HCT116 (cell line): ENCODE data around the gene SPTLC3. TPM values are rescaled to one million over a fixed set of nuclear protein-coding genes. Genes with fewer than 3 reads are reported as not detected.

Source experiments
- ATAC-seq: fragments of 200-7000 bp; cut with Tn5 transposase; 2 replicates; pipeline ENCODE4 v1.9.1; 2020; ENCODE audit warnings: mild to moderate bottlenecking, moderate library complexity
- BruUV-seq: library from RNA; stranded (reverse); fragments of 400-500 nt; replicated peaks from 2 replicates; lab custom pipeline; 2021; lab: Mats Ljungman, UMichigan
- CTCF ChIA-PET: fragments of 300-600 bp; sonication (Branson Sonifier 250); formaldehyde crosslinking; loops from one replicate; lab custom pipeline; 2021; ENCODE audit warnings: antibody characterized with exemption; lab: Charles Lee
- POLR2A ChIA-PET: fragments of 300-600, 350-600 bp; sonication (Branson Sonifier 250); formaldehyde crosslinking; loops from one replicate; lab custom pipeline; 2021; ENCODE audit warnings: antibody characterized with exemption; lab: Charles Lee
- RAD21 ChIA-PET, 2 experiments: fragments of 300-600 bp; sonication (Branson Sonifier 250); formaldehyde crosslinking; loops; one replicate each; lab custom pipeline; 2023; ENCODE audit warnings: low total read pairs in 2 of 2; ENCODE audit not compliant: uncharacterized antibody in 2 of 2, unreplicated experiment in 2 of 2, low non-redundant PET in 1 of 2; lab: Charles Lee
- DNase-seq: peaks from one replicate; pipeline ENCODE4 v3.0.0-alpha.2; 2010; ENCODE audit warnings: low read depth, low spot score
- H2AFZ ChIP-seq: fragments of 200-600 bp; shearing (Covaris generic), sonication (generic); 2 replicates; pipeline ENCODE4 v1.6.1; 2017; ENCODE audit warnings: low read depth, mixed run types, mixed read lengths, antibody characterized with exemption, low read length; ENCODE audit not compliant: poor library complexity, severe bottlenecking
- H3K27ac ChIP-seq: 2 replicates; pipeline ENCODE4 v1.5.1; 2012; ENCODE audit warnings: low read depth, low read length
- H3K27me3 ChIP-seq: fragments of 200-600 bp; sonication (generic); 2 replicates; pipeline ENCODE4 v1.6.1; 2016; ENCODE audit warnings: mixed run types, low read length, mixed read lengths; ENCODE audit not compliant: insufficient read depth
- H3K36me3 ChIP-seq, 2 experiments: fragments of 200-500 bp in 1 of 2; fragments of 200-600 bp in 1 of 2; sonication (Bioruptor generic) in 1 of 2; sonication (generic) in 1 of 2; 2 replicates each; pipeline versions ENCODE4 v1.5.1 to v1.6.1; 2014 to 2016; ENCODE audit warnings: low read length in 2 of 2, inconsistent platforms in 1 of 2, mixed read lengths in 1 of 2, mixed run types in 1 of 2; ENCODE audit not compliant: insufficient read depth in 2 of 2, control insufficient read depth in 1 of 2
- H3K4me1 ChIP-seq, 2 experiments: fragments of 200-600 bp in 1 of 2; sonication (generic) in 1 of 2; 2 replicates each; pipeline versions ENCODE4 v1.5.1 to v1.6.1; 2012 to 2017; ENCODE audit warnings: low read length in 2 of 2, inconsistent platforms in 1 of 2, mild to moderate bottlenecking in 1 of 2, mixed read lengths in 1 of 2, mixed run types in 1 of 2, moderate library complexity in 1 of 2; ENCODE audit not compliant: insufficient read depth in 2 of 2, control insufficient read depth in 1 of 2
- H3K4me2 ChIP-seq: fragments of 200-600 bp; sonication (generic); 2 replicates; pipeline ENCODE4 v1.6.1; 2017; ENCODE audit warnings: mixed run types, low read length, mixed read lengths
- H3K4me3 ChIP-seq, 2 experiments: fragments of 200-600 bp in 1 of 2; sonication (generic) in 1 of 2; replicated peaks in 1 of 2; 2 replicates each; pipeline ENCODE4 v1.5.1; 2011 to 2016; ENCODE audit warnings: low read length in 2 of 2, control low read depth in 1 of 2, low read depth in 1 of 2, mild to moderate bottlenecking in 1 of 2, mixed read lengths in 1 of 2, mixed run types in 1 of 2
- H3K79me2 ChIP-seq: fragments of 200-600 bp; sonication (generic); 2 replicates; pipeline ENCODE4 v1.6.1; 2017; ENCODE audit warnings: mild to moderate bottlenecking, mixed run types, low read length, moderate library complexity, mixed read lengths; ENCODE audit not compliant: insufficient read depth
- H3K9ac ChIP-seq: fragments of 200-600 bp; sonication (generic); 2 replicates; pipeline ENCODE4 v1.6.1; 2016; ENCODE audit warnings: low read length, mixed read lengths
- H3K9me2 ChIP-seq: fragments of 200-600 bp; sonication (generic), shearing (Covaris generic); 2 replicates; pipeline ENCODE4 v1.6.1; 2017; ENCODE audit warnings: mixed run types, mild to moderate bottlenecking, moderate library complexity; ENCODE audit not compliant: insufficient read depth
- H3K9me3 ChIP-seq, 2 experiments: fragments of 200-500 bp in 1 of 2; fragments of 200-600 bp in 1 of 2; sonication (Bioruptor generic) in 1 of 2; sonication (generic) in 1 of 2; 2 replicates each; pipeline ENCODE4 v1.6.1; 2014 to 2017; ENCODE audit warnings: low read length in 2 of 2, mixed read lengths in 2 of 2, inconsistent platforms in 1 of 2, low read depth in 1 of 2, mild to moderate bottlenecking in 1 of 2, mixed run types in 1 of 2, moderate library complexity in 1 of 2; ENCODE audit not compliant: control insufficient read depth in 1 of 2, insufficient read depth in 1 of 2
- H4K20me1 ChIP-seq: fragments of 200-600 bp; sonication (generic), shearing (Covaris generic); 2 replicates; pipeline ENCODE4 v1.6.1; 2017; ENCODE audit warnings: mixed run types, mild to moderate bottlenecking, moderate library complexity; ENCODE audit not compliant: insufficient read depth
- CBX3 ChIP-seq: IDR thresholded peaks from 2 replicates; pipeline ENCODE4 v1.6.1; 2012; ENCODE audit warnings: low read depth
- ELF1 ChIP-seq: IDR thresholded peaks from 2 replicates; pipeline ENCODE4 v1.6.1; 2012; ENCODE audit warnings: low read depth, borderline replicate concordance
- EZH2 ChIP-seq: fragments of 200-600 bp; sonication (generic); IDR thresholded peaks from 2 replicates; pipeline ENCODE4 v1.6.1; 2017; ENCODE audit warnings: antibody characterized with exemption, mixed run types
- EZH2phosphoT487 ChIP-seq: fragments of 200-600 bp; IDR thresholded peaks from 2 replicates; pipeline ENCODE4 v1.6.1; 2018; ENCODE audit warnings: antibody characterized with exemption, borderline replicate concordance
- JUND ChIP-seq: IDR thresholded peaks from 2 replicates; pipeline ENCODE4 v1.6.1; 2012
- POLR2A ChIP-seq: IDR thresholded peaks from 2 replicates; pipeline ENCODE4 v1.7.0; 2011; ENCODE audit warnings: borderline replicate concordance; ENCODE audit not compliant: insufficient read depth, insufficient read length; ENCODE audit errors: extremely low read depth
- SIN3A ChIP-seq: IDR thresholded peaks from 2 replicates; pipeline ENCODE4 v1.6.1; 2012; ENCODE audit warnings: low read depth
- SP1 ChIP-seq: IDR thresholded peaks from 2 replicates; pipeline ENCODE4 v1.6.1; 2012; ENCODE audit warnings: low read depth
- SRF ChIP-seq: IDR thresholded peaks from 2 replicates; pipeline ENCODE4 v1.6.1; 2012; ENCODE audit warnings: low read depth
- YY1 ChIP-seq: IDR thresholded peaks from 2 replicates; pipeline ENCODE4 v1.6.1; 2011; ENCODE audit warnings: low read length, low read depth, moderate library complexity, mild to moderate bottlenecking; ENCODE audit not compliant: insufficient replicate concordance; ENCODE audit errors: extremely low read depth
- ZFX ChIP-seq: fragments of 450-650 bp; IDR thresholded peaks from 2 replicates; pipeline ENCODE4 v1.6.1; 2017
- ZNF274 ChIP-seq: fragments of 200-500 bp; sonication (Bioruptor generic); IDR thresholded peaks from 2 replicates; pipeline ENCODE4 v1.6.1; 2014; ENCODE audit warnings: mild to moderate bottlenecking, low read depth, low read length, inconsistent platforms
- intact Hi-C: fragments of 100-400 bp; cut with micrococcal nuclease; formaldehyde crosslinking; loops from 2 replicates; pipeline ENCODE4 v1.10.0; 2022
- total RNA-seq: library from RNA; stranded (reverse); gene quantifications from one replicate; pipeline ENCODE4 v1.2.1, GENCODE V29; 2021; ENCODE audit not compliant: unreplicated experiment
- TF ChIP-seq, protein P1 (sequence below): IDR thresholded peaks from 2 replicates; pipeline ENCODE4 v1.6.1; 2012
- TF ChIP-seq, protein P2 (sequence below): IDR thresholded peaks from 2 replicates; pipeline ENCODE4 v1.6.1; 2012
- TF ChIP-seq, protein P3 (sequence below), 3 experiments: fragments of 200-600 bp in 1 of 3; sonication (generic) in 1 of 3; IDR thresholded peaks in 2 of 3; conservative IDR thresholded peaks in 1 of 3; 2 replicates each; pipeline ENCODE4 v1.5.1; 2012 to 2017; ENCODE audit warnings: low read depth in 2 of 3, low read length in 2 of 3, antibody characterized with exemption in 1 of 3, borderline replicate concordance in 1 of 3, control low read depth in 1 of 3, mild to moderate bottlenecking in 1 of 3, mixed read lengths in 1 of 3, mixed run types in 1 of 3, moderate library complexity in 1 of 3; ENCODE audit not compliant: insufficient read depth in 1 of 3
- TF ChIP-seq, protein P4 (sequence below): IDR thresholded peaks from 2 replicates; pipeline ENCODE4 v1.6.1; 2011; ENCODE audit warnings: mild to moderate bottlenecking, low read length, moderate library complexity; ENCODE audit not compliant: insufficient replicate concordance; ENCODE audit errors: extremely low read depth

The SPTLC3 gene
- total RNA-seq, 1 experiment from 2014 or later: not detected

GRCh38 chr20:12978126-12978394 is 30.7 kb upstream of the SPTLC3 start:
- Histone ChIP-seq H3K9ac (no peak overlapping the region), H3K36me3 (no peaks in the 10 kb centered on the region), H3K9me2 (no peaks in the 10 kb centered on the region), H3K27ac (no peak overlapping the region), H3K4me1 (no peaks in the 10 kb centered on the region), H2AFZ (no peak overlapping the region), H3K27me3 (no peaks in the 10 kb centered on the region), H3K4me2 (no peak overlapping the region), H4K20me1 (no peaks in the 10 kb centered on the region), H3K4me3 (no peak overlapping the region), H3K79me2 (no peaks in the 10 kb centered on the region), H3K9me3 (no peaks in the 10 kb centered on the region)
- intact Hi-C loops: no loop called here
- DNase-seq (no peak), ATAC-seq (no peak)
- BruUV-seq: no TSS peak
- ChIA-PET RAD21 (no interaction called here), POLR2A (no interaction called here), CTCF (no interaction called here)
- TF ChIP-seq SP1: no peak
- TF ChIP-seq, protein P1, sequence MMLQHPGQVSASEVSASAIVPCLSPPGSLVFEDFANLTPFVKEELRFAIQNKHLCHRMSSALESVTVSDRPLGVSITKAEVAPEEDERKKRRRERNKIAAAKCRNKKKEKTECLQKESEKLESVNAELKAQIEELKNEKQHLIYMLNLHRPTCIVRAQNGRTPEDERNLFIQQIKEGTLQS: no peak
- TF ChIP-seq, protein P2, sequence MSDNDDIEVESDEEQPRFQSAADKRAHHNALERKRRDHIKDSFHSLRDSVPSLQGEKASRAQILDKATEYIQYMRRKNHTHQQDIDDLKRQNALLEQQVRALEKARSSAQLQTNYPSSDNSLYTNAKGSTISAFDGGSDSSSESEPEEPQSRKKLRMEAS: no peak

DNA sequence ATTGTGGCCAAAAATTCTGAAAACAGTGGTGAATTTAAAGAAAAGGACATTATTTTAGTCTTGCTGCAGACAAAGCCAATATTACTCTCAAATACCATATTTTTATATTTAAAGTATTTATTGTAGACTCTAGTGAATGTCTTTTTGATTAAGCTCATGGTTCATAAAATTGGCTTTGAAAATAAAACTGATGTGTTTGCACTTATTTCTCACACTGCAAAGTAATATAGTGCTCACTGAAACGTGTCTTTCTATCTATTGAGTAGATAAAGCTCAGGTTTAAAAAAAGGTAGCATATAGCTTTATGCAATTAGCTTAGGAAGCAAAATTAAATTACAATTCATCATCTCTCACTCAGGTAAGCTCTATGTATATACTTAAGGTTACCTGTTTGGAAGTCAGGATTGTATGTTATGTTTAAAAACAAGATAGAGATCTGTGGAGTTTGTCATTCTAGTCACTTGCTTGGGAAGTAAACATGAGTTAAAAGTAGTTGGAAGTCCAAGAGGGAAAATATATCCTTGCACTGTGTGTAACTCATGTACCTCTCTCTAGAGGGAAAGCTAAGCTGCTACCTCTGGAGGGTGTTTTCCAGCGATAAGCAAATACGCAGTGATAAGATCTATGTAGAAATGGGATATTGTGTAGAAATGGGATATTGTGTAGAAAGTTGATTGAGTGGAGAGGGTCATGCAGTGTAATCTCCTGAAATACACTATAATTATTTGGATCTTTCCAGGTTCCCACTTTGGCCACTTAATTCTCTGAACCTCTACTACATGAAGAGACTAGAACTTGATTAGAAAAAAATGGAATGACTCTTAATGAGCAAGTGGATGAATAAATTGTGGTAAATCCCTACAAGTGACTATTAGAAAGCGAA is 29.9 kb upstream of the SPTLC3 start:
- no peaks in the 10 kb centered on the region for H3K9me2 ChIP-seq
- H3K4me1 ChIP-seq: no peaks in the 10 kb centered on the region
- CTCF ChIA-PET: interaction anchor here (0.6 kb wide), 1 partner anchor 8 kb away, joined by 3 read pairs; no protein-coding TSS in a partner anchor
- no peaks in the 10 kb centered on the region for H3K79me2 ChIP-seq
- no peak overlapping the region for H3K4me2 ChIP-seq
- H3K4me3 ChIP-seq: no peak overlapping the region
- no TSS peak for BruUV-seq
- intact Hi-C loops: no loop called here
- no peak for DNase-seq
- no peak for TF ChIP-seq EZH2
- TF ChIP-seq YY1: no peak
- no peak for TF ChIP-seq SP1
- TF ChIP-seq, protein P3, sequence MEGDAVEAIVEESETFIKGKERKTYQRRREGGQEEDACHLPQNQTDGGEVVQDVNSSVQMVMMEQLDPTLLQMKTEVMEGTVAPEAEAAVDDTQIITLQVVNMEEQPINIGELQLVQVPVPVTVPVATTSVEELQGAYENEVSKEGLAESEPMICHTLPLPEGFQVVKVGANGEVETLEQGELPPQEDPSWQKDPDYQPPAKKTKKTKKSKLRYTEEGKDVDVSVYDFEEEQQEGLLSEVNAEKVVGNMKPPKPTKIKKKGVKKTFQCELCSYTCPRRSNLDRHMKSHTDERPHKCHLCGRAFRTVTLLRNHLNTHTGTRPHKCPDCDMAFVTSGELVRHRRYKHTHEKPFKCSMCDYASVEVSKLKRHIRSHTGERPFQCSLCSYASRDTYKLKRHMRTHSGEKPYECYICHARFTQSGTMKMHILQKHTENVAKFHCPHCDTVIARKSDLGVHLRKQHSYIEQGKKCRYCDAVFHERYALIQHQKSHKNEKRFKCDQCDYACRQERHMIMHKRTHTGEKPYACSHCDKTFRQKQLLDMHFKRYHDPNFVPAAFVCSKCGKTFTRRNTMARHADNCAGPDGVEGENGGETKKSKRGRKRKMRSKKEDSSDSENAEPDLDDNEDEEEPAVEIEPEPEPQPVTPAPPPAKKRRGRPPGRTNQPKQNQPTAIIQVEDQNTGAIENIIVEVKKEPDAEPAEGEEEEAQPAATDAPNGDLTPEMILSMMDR (IDR thresholded peaks at IDR 0.05 in 2 of 3, conservative IDR thresholded peaks at IDR 0.05 in 1 of 3; ENCODE audit: borderline replicate concordance in 1 of 3, insufficient read depth in 1 of 3, low read depth in 2 of 3, low read length in 2 of 3): no peak
- TF ChIP-seq SRF: no peak
- no peak for TF ChIP-seq ELF1
- no peak for TF ChIP-seq SIN3A
- no peak for TF ChIP-seq ZNF274
- TF ChIP-seq EZH2phosphoT487: no peak
- TF ChIP-seq, protein P4, sequence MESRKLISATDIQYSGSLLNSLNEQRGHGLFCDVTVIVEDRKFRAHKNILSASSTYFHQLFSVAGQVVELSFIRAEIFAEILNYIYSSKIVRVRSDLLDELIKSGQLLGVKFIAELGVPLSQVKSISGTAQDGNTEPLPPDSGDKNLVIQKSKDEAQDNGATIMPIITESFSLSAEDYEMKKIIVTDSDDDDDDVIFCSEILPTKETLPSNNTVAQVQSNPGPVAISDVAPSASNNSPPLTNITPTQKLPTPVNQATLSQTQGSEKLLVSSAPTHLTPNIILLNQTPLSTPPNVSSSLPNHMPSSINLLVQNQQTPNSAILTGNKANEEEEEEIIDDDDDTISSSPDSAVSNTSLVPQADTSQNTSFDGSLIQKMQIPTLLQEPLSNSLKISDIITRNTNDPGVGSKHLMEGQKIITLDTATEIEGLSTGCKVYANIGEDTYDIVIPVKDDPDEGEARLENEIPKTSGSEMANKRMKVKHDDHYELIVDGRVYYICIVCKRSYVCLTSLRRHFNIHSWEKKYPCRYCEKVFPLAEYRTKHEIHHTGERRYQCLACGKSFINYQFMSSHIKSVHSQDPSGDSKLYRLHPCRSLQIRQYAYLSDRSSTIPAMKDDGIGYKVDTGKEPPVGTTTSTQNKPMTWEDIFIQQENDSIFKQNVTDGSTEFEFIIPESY: no peak
- no peak for TF ChIP-seq POLR2A
- no peak for TF ChIP-seq ZFX
- TF ChIP-seq, protein P2: no peak
- no peak for TF ChIP-seq JUND
- no peak for TF ChIP-seq CBX3
- TF ChIP-seq, all 23 proteins: peak for 0
- Histone ChIP-seq H3K9ac (no peak overlapping the region), H2AFZ (no peak overlapping the region), H3K9me3 (no peaks in the 10 kb centered on the region), H4K20me1 (no peaks in the 10 kb centered on the region), H3K27me3 (no peaks in the 10 kb centered on the region), H3K27ac (no peak overlapping the region), H3K36me3 (no peaks in the 10 kb centered on the region)
- no peak for ATAC-seq
- RAD21 ChIA-PET: no interaction called here
- POLR2A ChIA-PET: no interaction called here
